GM19238 (cell line): ENCODE data around the gene TMEM200C.
"Not testable (repeated sequence)": the region's sequence is repeated elsewhere in the genome, so short reads cannot be mapped to it uniquely, and the experiment has no call there.

Experiments used
- DNase-seq: peaks from one replicate; pipeline ENCODE4 v3.0.0; 2011; ENCODE audit warnings: low spot score; ENCODE audit not compliant: insufficient read length

Gene TMEM200C

GRCh38 chr18:5892823-5893431 is 2.4 kb downstream of the TMEM200C start:
- no peak for DNase-seq

GRCh38 chr18:5891854-5892215 is 3.5 kb downstream of the TMEM200C start:
- DNase-seq: no peak

GRCh38 chr18:5891184-5891853 is 4.0 kb downstream of the TMEM200C start:
- DNase-seq: no peak

GRCh38 chr18:5890331-5891183 is 4.8 kb downstream of the TMEM200C start:
- peak; percentile 74 for DNase-seq

GRCh38 chr18:5885361-5885760 is 10.0 kb downstream of the TMEM200C start:
- DNase-seq: no peak

GRCh38 chr18:5884375-5884774 is 10.9 kb downstream of the TMEM200C start:
- DNase-seq: no peak

GRCh38 chr18:5879479-5879882 is 15.8 kb downstream of the TMEM200C start:
- no peak for DNase-seq

GRCh38 chr18:5876891-5877290 is 18.4 kb downstream of the TMEM200C start:
- DNase-seq: no peak

GRCh38 chr18:5874336-5874735 is 21.0 kb downstream of the TMEM200C start:
- no peak for DNase-seq

- DNase-seq: no peak
These were observed 22.4 kb downstream of the TMEM200C start for GRCh38 chr18:5872886-5873285.

GRCh38 chr18:5871426-5871825 is 23.9 kb downstream of the TMEM200C start:
- no peak for DNase-seq

- no peak for DNase-seq
These were observed 27.0 kb downstream of the TMEM200C start for GRCh38 chr18:5868218-5868854.

- no peak for DNase-seq
These were observed 29.8 kb downstream of the TMEM200C start for GRCh38 chr18:5865521-5865920.

- not testable (repeated sequence) for DNase-seq
These were observed 33.2 kb downstream of the TMEM200C start for GRCh38 chr18:5862127-5862526.

GRCh38 chr18:5857180-5857579 is 38.1 kb downstream of the TMEM200C start:
- no peak for DNase-seq

- no peak for DNase-seq
These were observed 42.1 kb downstream of the TMEM200C start for GRCh38 chr18:5853253-5853652.

- no peak for DNase-seq
These were observed 43.3 kb downstream of the TMEM200C start for GRCh38 chr18:5851998-5852397.

- no peak for DNase-seq
These were observed 52.7 kb downstream of the TMEM200C start for GRCh38 chr18:5842653-5843052.

- no peak for DNase-seq
These were observed 53.8 kb downstream of the TMEM200C start for GRCh38 chr18:5841518-5841917.

- DNase-seq: no peak
These were observed 54.8 kb downstream of the TMEM200C start for GRCh38 chr18:5840547-5840946.

GRCh38 chr18:5840025-5840424 is 55.3 kb downstream of the TMEM200C start:
- DNase-seq: no peak

GRCh38 chr18:5839102-5839501 is 56.2 kb downstream of the TMEM200C start:
- no peak for DNase-seq
